Measurements from ENCODE around the gene MAD1L1. TPM values are rescaled to one million over a fixed set of nuclear protein-coding genes. Genes with fewer than 3 reads are reported as not detected.
A peak's percentile ranks its signal among the peaks of the same experiment; 100 is the strongest.

Gene MAD1L1
- total and polyA plus RNA-seq, 4 donors, result 43.0 to 54.9 (median 49.9) TPM

GRCh38 chr7:2063563-2064260, 169.0 kb downstream of the MAD1L1 start:
- WGBS, 2 donors, result 52 to 54% methylated on average over 24 of the region's 24 CpGs
- Histone ChIP-seq H3K36me3 (ENCODE audit: control insufficient read depth in 4 of 4, insufficient read depth in 4 of 4, low read length in 4 of 4) (peaks cover 0 to 24% (median 3%) of the 10 kb centered on the region in 4 donors), H3K9ac (ENCODE audit: insufficient read depth in 1 of 2, low read length in 2 of 2) (no peak overlapping the region), H3K27ac (ENCODE audit: low read depth in 1 of 2, low read length in 1 of 2) (no peak overlapping the region), H3K4me3 (no peak overlapping the region), H3K27me3 (ENCODE audit: control insufficient read depth in 3 of 3, insufficient read depth in 3 of 3, low read length in 2 of 3) (no peaks in the 10 kb centered on the region), H3K9me3 (ENCODE audit: control insufficient read depth in 4 of 4, insufficient read depth in 3 of 4, low read length in 3 of 4) (peaks cover 0 to 10% (median 6%) of the 10 kb centered on the region in 4 donors), H3K4me1 (ENCODE audit: control insufficient read depth in 5 of 5, insufficient read depth in 5 of 5, low read length in 5 of 5) (peaks cover 0 to 16% (median 4%) of the 10 kb centered on the region in 5 donors)
- TF ChIP-seq CTCF (IDR thresholded peaks at IDR 0.05; ENCODE audit: control extremely low read depth, extremely low read depth), result no peak
- DNase-seq (peak; percentile 51 to 70 (median 67)), ATAC-seq (ENCODE audit: insufficient read depth, low FRiP score) (no peak)

GRCh38 chr7:2062648-2063047, 170.1 kb downstream of the MAD1L1 start:
- no peak for ATAC-seq (ENCODE audit: insufficient read depth, low FRiP score)
- peaks cover 0 to 16% (median 4%) of the 10 kb centered on the region in 5 donors for H3K4me1 ChIP-seq (ENCODE audit: control insufficient read depth in 5 of 5, insufficient read depth in 5 of 5, low read length in 5 of 5)
- no peak overlapping the region for H3K9ac ChIP-seq (ENCODE audit: insufficient read depth in 1 of 2, low read length in 2 of 2)
- H3K27me3 ChIP-seq (ENCODE audit: control insufficient read depth in 3 of 3, insufficient read depth in 3 of 3, low read length in 2 of 3), result no peaks in the 10 kb centered on the region
- no peak for DNase-seq
- H3K9me3 ChIP-seq (ENCODE audit: control insufficient read depth in 4 of 4, insufficient read depth in 3 of 4, low read length in 3 of 4), result peaks cover 0 to 10% (median 6%) of the 10 kb centered on the region in 4 donors
- H3K27ac ChIP-seq (ENCODE audit: low read depth in 1 of 2, low read length in 1 of 2), result no peak overlapping the region
- peaks cover 0 to 14% (median 3%) of the 10 kb centered on the region in 4 donors for H3K36me3 ChIP-seq (ENCODE audit: control insufficient read depth in 4 of 4, insufficient read depth in 4 of 4, low read length in 4 of 4)
- 96 to 98% methylated on average over 11 of the region's 11 CpGs for WGBS, 2 donors
- no peak for TF ChIP-seq CTCF (IDR thresholded peaks at IDR 0.05; ENCODE audit: control extremely low read depth, extremely low read depth)
- no peak overlapping the region for H3K4me3 ChIP-seq

- Histone ChIP-seq H3K4me3 (no peak overlapping the region), H3K4me1 (ENCODE audit: control insufficient read depth in 5 of 5, insufficient read depth in 5 of 5, low read length in 5 of 5) (peaks cover 0 to 10% (median 4%) of the 10 kb centered on the region in 5 donors), H3K9me3 (ENCODE audit: control insufficient read depth in 4 of 4, insufficient read depth in 3 of 4, low read length in 3 of 4) (peaks cover 0 to 10% (median 6%) of the 10 kb centered on the region in 4 donors), H3K27me3 (ENCODE audit: control insufficient read depth in 3 of 3, insufficient read depth in 3 of 3, low read length in 2 of 3) (no peaks in the 10 kb centered on the region), H3K36me3 (ENCODE audit: control insufficient read depth in 4 of 4, insufficient read depth in 4 of 4, low read length in 4 of 4) (peaks cover 0 to 7% (median 2%) of the 10 kb centered on the region in 4 donors), H3K27ac (ENCODE audit: low read depth in 1 of 2, low read length in 1 of 2) (no peak overlapping the region), H3K9ac (ENCODE audit: insufficient read depth in 1 of 2, low read length in 2 of 2) (no peak overlapping the region)
- DNase-seq, result no peak
- no peak for ATAC-seq (ENCODE audit: insufficient read depth, low FRiP score)
- no peak for TF ChIP-seq CTCF (IDR thresholded peaks at IDR 0.05; ENCODE audit: control extremely low read depth, extremely low read depth)
- 92 to 94% methylated on average over 11 of the region's 11 CpGs for WGBS, 2 donors
These were observed 172.0 kb downstream of the MAD1L1 start for GRCh38 chr7:2060701-2061100.
